Ishikawa (cell line): ENCODE measurements around the gene PRR27.

Experiments used
- CEBPB ChIP-seq: IDR thresholded peaks from 2 replicates; pipeline ENCODE4 v1.6.1; 2012
- CREB1 ChIP-seq: IDR thresholded peaks from 2 replicates; pipeline ENCODE4 v1.6.1; 2012; ENCODE audit warnings: low read depth
- EP300 ChIP-seq: IDR thresholded peaks from 2 replicates; pipeline ENCODE4 v1.6.1; 2012; ENCODE audit warnings: borderline replicate concordance
- MAX ChIP-seq: IDR thresholded peaks from 2 replicates; pipeline ENCODE4 v1.6.1; 2012
- NFIC ChIP-seq: IDR thresholded peaks from 2 replicates; pipeline ENCODE4 v1.6.1; 2012
- RAD21 ChIP-seq: IDR thresholded peaks from 2 replicates; pipeline ENCODE4 v1.6.1; 2012; ENCODE audit warnings: low read depth
- TAF1 ChIP-seq: IDR thresholded peaks from 2 replicates; pipeline ENCODE4 v1.6.1; 2012; ENCODE audit warnings: low read depth, mild to moderate bottlenecking
- TCF12 ChIP-seq: IDR thresholded peaks from 2 replicates; pipeline ENCODE4 v1.6.1; 2012; ENCODE audit warnings: low read depth
- TEAD4 ChIP-seq: IDR thresholded peaks from 2 replicates; pipeline ENCODE4 v1.6.1; 2012
- USF1 ChIP-seq: IDR thresholded peaks from 2 replicates; pipeline ENCODE4 v1.6.1; 2012
- YY1 ChIP-seq: IDR thresholded peaks from 2 replicates; pipeline ENCODE4 v1.6.1; 2012; ENCODE audit warnings: low read depth
- ZBTB7A ChIP-seq: IDR thresholded peaks from 2 replicates; pipeline ENCODE4 v1.6.1; 2012; ENCODE audit warnings: low read depth

GRCh38 chr4:70181864-70182263 lies 27.8 kb downstream of the PRR27 start:
- TF ChIP-seq EP300 (no peak), YY1 (no peak), CEBPB (no peak), TAF1 (no peak), NFIC (no peak), USF1 (no peak), RAD21 (no peak), MAX (no peak), ZBTB7A (no peak), CREB1 (no peak), TEAD4 (no peak), TCF12 (no peak)
